ENCODE data around the gene RAD9A. TPM values are rescaled to one million over a fixed set of nuclear protein-coding genes. Genes with fewer than 3 reads are reported as not detected.

Gene RAD9A
- total RNA-seq, 4 donors from 2014 or later = 5.5 to 18.0 (median 10.4) TPM

- no peak for DNase-seq (ENCODE audit: low spot score)
- TF ChIP-seq CTCF (IDR thresholded peaks at IDR 0.05) = no peak
- no peak for ATAC-seq (ENCODE audit: low FRiP score)
Measured at GRCh38 chr11:67364783-67365722, 26.7 kb upstream of the RAD9A start.

GRCh38 chr11:67365736-67366444, 25.9 kb upstream of the RAD9A start:
- no peak for TF ChIP-seq CTCF (IDR thresholded peaks at IDR 0.05)
- no peak for DNase-seq (ENCODE audit: low spot score)
- ATAC-seq (ENCODE audit: low FRiP score) = no peak

GRCh38 chr11:67366546-67366945, 25.2 kb upstream of the RAD9A start:
- TF ChIP-seq CTCF (IDR thresholded peaks at IDR 0.05) = no peak
- ATAC-seq (ENCODE audit: low FRiP score) (peak; percentile 47), DNase-seq (ENCODE audit: low spot score) (no peak)

- DNase-seq (ENCODE audit: low spot score) = no peak
- peak; percentile 65 for ATAC-seq (ENCODE audit: low FRiP score)
- no peak for TF ChIP-seq CTCF (IDR thresholded peaks at IDR 0.05)
Measured at GRCh38 chr11:67366961-67367760, 24.6 kb upstream of the RAD9A start.

- ATAC-seq (ENCODE audit: low FRiP score) (peak; percentile 4), DNase-seq (ENCODE audit: low spot score) (no peak)
- TF ChIP-seq CTCF (IDR thresholded peaks at IDR 0.05) = no peak
Measured at GRCh38 chr11:67367761-67368227, 24.0 kb upstream of the RAD9A start.

- no peak for DNase-seq (ENCODE audit: low spot score)
- no peak for TF ChIP-seq CTCF (IDR thresholded peaks at IDR 0.05)
- no peak for ATAC-seq (ENCODE audit: low FRiP score)
Measured at GRCh38 chr11:67368621-67369020, 23.2 kb upstream of the RAD9A start.

Data from omental fat pad (tissue), 4 donors.